ENCODE results near the gene IGFLR1.
A peak's percentile ranks its signal among the peaks of the same experiment; 100 is the strongest.

The IGFLR1 gene

GRCh38 chr19:35756377-35757230 lies 14.4 kb upstream of the IGFLR1 start, which contains the start of gene HSPB6:
Gene HSPB6, minus strand, starts transcription at chr19:35757029. Its CDS starts 21 bp downstream, at chr19:35757008.
- TF ChIP-seq Cebpa-rat (IDR thresholded peaks at IDR 0.05) = no peak
- Histone ChIP-seq H3K27me3 (no peaks in the 10 kb centered on the region), H3K9me3 (no peaks in the 10 kb centered on the region), H3K4me3 (peak within 1 kb of the TSS; percentile 95), H3K4me2 (peak within 1 kb of the TSS; percentile 98), H3K4me1 (peaks cover 27% of the 10 kb centered on the region), H4K20me1 (peaks cover 11% of the 10 kb centered on the region), H3K27ac (peak within 1 kb of the TSS; percentile 87), H3K9ac (peak within 1 kb of the TSS; percentile 82), H3K36me3 (peaks cover 55% of the 10 kb centered on the region)

GRCh38 chr19:35755550-35756376 lies 13.5 kb upstream of the IGFLR1 start:
- Histone ChIP-seq H3K36me3 (peaks cover 47% of the 10 kb centered on the region), H3K4me3 (no peak overlapping the region), H3K4me1 (peaks cover 28% of the 10 kb centered on the region), H3K9ac (no peak overlapping the region), H3K4me2 (no peak overlapping the region), H3K9me3 (no peaks in the 10 kb centered on the region), H3K27ac (no peak overlapping the region), H3K27me3 (no peaks in the 10 kb centered on the region), H4K20me1 (peaks cover 11% of the 10 kb centered on the region)
- no peak for TF ChIP-seq Cebpa-rat (IDR thresholded peaks at IDR 0.05)

DNA sequence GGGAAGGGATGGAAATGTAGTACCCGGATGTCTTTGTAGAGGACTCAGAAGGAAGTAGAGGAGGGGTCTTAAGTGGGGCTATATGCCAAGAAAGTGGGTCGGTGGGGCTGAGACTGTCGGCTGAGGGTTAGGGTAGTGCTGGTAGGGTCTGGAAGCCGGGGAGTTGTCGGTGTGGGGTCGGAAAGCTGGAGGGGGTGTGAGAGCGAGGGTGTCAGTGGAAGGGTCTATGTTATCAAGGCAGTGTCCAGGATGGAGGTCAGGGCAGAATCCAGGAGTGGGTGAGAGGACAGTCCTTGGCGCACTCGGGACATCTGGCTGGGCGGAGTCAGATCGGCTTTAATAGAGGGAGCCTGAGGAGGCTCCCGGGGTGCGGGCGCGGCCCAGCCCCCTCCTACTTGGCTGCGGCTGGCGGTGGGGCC lies 12.9 kb upstream of the IGFLR1 start:
- no peak for TF ChIP-seq Cebpa-rat (IDR thresholded peaks at IDR 0.05)
- no peak overlapping the region for H3K27ac ChIP-seq
- no peak overlapping the region for H3K4me3 ChIP-seq
- no peaks in the 10 kb centered on the region for H3K27me3 ChIP-seq
- no peak overlapping the region for H3K4me2 ChIP-seq
- no peaks in the 10 kb centered on the region for H3K9me3 ChIP-seq
- H3K36me3 ChIP-seq = peaks cover 40% of the 10 kb centered on the region
- peaks cover 11% of the 10 kb centered on the region for H4K20me1 ChIP-seq
- no peak overlapping the region for H3K9ac ChIP-seq
- peaks cover 34% of the 10 kb centered on the region for H3K4me1 ChIP-seq

DNA sequence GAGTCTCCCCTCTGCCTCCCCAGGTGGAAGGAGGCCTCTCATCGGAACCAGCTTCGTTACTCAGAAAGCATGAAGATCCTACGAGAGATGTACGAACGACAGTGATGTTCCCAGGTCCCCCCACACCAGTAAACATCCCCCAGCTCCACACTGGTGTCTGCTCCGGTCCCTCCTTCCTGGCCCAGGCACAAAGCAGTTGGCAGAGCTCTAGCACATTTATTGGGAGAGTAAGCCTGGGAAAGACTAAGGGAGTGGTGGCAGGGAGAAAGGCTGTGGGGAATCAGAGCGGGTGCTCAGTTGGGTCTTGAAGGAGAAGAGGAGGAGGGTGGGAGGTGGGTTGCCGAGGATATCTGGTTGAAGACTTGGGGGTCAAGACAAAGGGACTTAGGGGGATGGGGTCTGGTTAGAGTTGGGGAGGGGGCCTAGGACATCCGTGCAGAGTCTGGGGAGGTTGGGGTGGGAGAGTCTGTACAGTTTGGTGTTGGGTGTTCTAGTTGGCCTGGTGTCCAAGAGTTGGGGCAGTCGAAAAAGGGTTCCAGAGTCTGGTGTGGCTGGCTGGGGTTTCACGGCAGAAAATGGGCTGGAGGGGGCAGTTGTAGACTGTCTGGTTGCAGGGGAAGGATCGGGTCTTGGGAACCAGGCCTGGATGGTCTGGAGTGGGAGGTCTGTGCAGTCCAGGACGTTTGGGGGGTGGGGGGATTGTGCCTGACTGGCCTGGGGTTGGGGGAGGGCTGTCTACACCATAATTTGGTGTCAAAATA lies 12.3 kb upstream of the IGFLR1 start:
- H3K4me1 ChIP-seq = peaks cover 34% of the 10 kb centered on the region

DNA sequence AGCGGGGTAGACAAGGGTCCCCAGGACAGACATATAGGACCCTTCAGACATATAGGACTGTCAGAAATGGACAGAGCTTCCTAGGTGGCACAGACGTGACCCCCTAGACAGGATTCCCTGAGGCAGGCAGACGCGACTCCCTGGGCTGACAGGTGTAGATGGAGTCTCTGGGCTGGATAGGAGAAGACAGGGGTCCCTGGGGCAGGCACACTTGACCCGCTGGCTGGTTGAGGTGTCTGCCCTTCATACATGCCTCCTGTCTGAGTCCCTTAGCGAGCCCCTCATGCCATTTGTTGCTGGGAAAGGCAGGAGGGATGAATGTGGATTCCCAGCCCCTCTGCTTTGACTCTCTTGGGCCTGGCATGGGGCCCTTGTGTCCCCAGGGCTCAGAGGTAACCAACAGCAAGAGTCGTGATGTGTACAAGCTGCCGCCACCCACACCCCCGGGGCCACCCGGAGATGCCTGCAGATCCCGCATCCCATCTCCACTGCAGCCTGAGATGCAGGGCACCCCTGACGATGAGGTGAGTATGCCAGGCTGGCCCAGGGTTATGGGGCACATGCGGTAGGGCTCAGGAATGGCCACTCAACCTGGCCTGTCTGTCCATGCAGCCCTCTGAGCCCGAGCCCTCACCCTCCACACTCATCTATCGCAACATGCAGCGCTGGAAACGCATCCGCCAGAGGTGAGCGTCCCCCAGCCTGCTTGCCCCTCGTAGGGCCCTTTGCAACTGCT lies 11.6 kb upstream of the IGFLR1 start:
- Histone ChIP-seq H3K9me3 (no peaks in the 10 kb centered on the region), H3K4me2 (no peak overlapping the region), H3K4me3 (no peak overlapping the region), H3K27ac (no peak overlapping the region), H3K27me3 (no peaks in the 10 kb centered on the region), H4K20me1 (no peaks in the 10 kb centered on the region), H3K4me1 (peaks cover 34% of the 10 kb centered on the region), H3K36me3 (peaks cover 34% of the 10 kb centered on the region), H3K9ac (no peak overlapping the region)
- TF ChIP-seq Cebpa-rat (IDR thresholded peaks at IDR 0.05) = no peak

More for the DNA sequence above, 12.3 kb upstream of the IGFLR1 start:
- TF ChIP-seq Cebpa-rat (IDR thresholded peaks at IDR 0.05) = no peak
- Histone ChIP-seq H3K4me2 (no peak overlapping the region), H3K9me3 (no peaks in the 10 kb centered on the region), H3K27ac (no peak overlapping the region), H3K36me3 (peaks cover 34% of the 10 kb centered on the region), H3K27me3 (no peaks in the 10 kb centered on the region), H3K4me3 (no peak overlapping the region), H3K9ac (no peak overlapping the region), H4K20me1 (peaks cover 7% of the 10 kb centered on the region)

- H4K20me1 ChIP-seq = no peaks in the 10 kb centered on the region
- H3K4me2 ChIP-seq = no peak overlapping the region
- no peak overlapping the region for H3K4me3 ChIP-seq
- H3K4me1 ChIP-seq = peaks cover 34% of the 10 kb centered on the region
- no peak overlapping the region for H3K27ac ChIP-seq
- H3K27me3 ChIP-seq = no peaks in the 10 kb centered on the region
- H3K36me3 ChIP-seq = peaks cover 34% of the 10 kb centered on the region
- TF ChIP-seq Cebpa-rat (IDR thresholded peaks at IDR 0.05) = no peak
- no peak overlapping the region for H3K9ac ChIP-seq
- no peaks in the 10 kb centered on the region for H3K9me3 ChIP-seq
These were observed 10.6 kb upstream of the IGFLR1 start for GRCh38 chr19:35752746-35753350.

GRCh38 chr19:35751839-35752745 lies 9.8 kb upstream of the IGFLR1 start:
- no peaks in the 10 kb centered on the region for H4K20me1 ChIP-seq
- peaks cover 34% of the 10 kb centered on the region for H3K36me3 ChIP-seq
- H3K4me2 ChIP-seq = no peak overlapping the region
- H3K4me1 ChIP-seq = peaks cover 38% of the 10 kb centered on the region
- H3K27me3 ChIP-seq = no peaks in the 10 kb centered on the region
- TF ChIP-seq Cebpa-rat (IDR thresholded peaks at IDR 0.05) = no peak
- H3K4me3 ChIP-seq = no peak overlapping the region
- H3K9ac ChIP-seq = no peak overlapping the region
- no peaks in the 10 kb centered on the region for H3K9me3 ChIP-seq
- H3K27ac ChIP-seq = no peak overlapping the region

GRCh38 chr19:35750167-35750566 lies 7.9 kb upstream of the IGFLR1 start:
- H3K27me3 ChIP-seq = no peaks in the 10 kb centered on the region
- peak overlapping the region; percentile 53 for H3K9ac ChIP-seq
- peaks cover 29% of the 10 kb centered on the region for H3K36me3 ChIP-seq
- TF ChIP-seq Cebpa-rat (IDR thresholded peaks at IDR 0.05) = no peak
- no peaks in the 10 kb centered on the region for H4K20me1 ChIP-seq
- H3K4me3 ChIP-seq = no peak overlapping the region
- peak overlapping the region; percentile 90 for H3K4me2 ChIP-seq
- peaks cover 45% of the 10 kb centered on the region for H3K4me1 ChIP-seq
- H3K9me3 ChIP-seq = no peaks in the 10 kb centered on the region
- H3K27ac ChIP-seq = no peak overlapping the region; the same call in 1 of the 2 replicates
